K562 (cell line): Measurements from ENCODE around the gene CSAD.

Experiments
- ARHGAP35 ChIP-seq: fragments of 450-650 bp; IDR thresholded peaks from 2 replicates; pipeline ENCODE4 v1.6.1; 2018; ENCODE audit not compliant: partially characterized antibody
- BHLHE40 ChIP-seq: IDR thresholded peaks from 2 replicates; pipeline ENCODE4 v1.6.1; 2011; ENCODE audit warnings: low read length, improper control_type of control experiment
- EZH2 ChIP-seq: IDR thresholded peaks from 2 replicates; pipeline ENCODE4 v1.6.1; 2012; ENCODE audit warnings: low read depth, mild to moderate bottlenecking, inconsistent platforms, low read length, borderline replicate concordance
- SRSF7 ChIP-seq: fragments of 200-400 bp; formaldehyde crosslinking; optimal IDR thresholded peaks from 2 replicates; pipeline ENCODE3; 2017; ENCODE audit warnings: mild to moderate bottlenecking, low read depth, low read length
- TF ChIP-seq, protein P1 (sequence below), 3 experiments: IDR thresholded peaks in 2 of 3; conservative IDR thresholded peaks in 1 of 3; 2 replicates each; pipeline ENCODE4 v1.5.1; 2011 to 2012; ENCODE audit warnings: low read length in 3 of 3, mild to moderate bottlenecking in 3 of 3, control low read depth in 2 of 3, improper control_type of control experiment in 1 of 3, inconsistent platforms in 1 of 3, low read depth in 1 of 3, mixed read lengths in 1 of 3, moderate library complexity in 1 of 3; ENCODE audit not compliant: insufficient read depth in 2 of 3

DNA sequence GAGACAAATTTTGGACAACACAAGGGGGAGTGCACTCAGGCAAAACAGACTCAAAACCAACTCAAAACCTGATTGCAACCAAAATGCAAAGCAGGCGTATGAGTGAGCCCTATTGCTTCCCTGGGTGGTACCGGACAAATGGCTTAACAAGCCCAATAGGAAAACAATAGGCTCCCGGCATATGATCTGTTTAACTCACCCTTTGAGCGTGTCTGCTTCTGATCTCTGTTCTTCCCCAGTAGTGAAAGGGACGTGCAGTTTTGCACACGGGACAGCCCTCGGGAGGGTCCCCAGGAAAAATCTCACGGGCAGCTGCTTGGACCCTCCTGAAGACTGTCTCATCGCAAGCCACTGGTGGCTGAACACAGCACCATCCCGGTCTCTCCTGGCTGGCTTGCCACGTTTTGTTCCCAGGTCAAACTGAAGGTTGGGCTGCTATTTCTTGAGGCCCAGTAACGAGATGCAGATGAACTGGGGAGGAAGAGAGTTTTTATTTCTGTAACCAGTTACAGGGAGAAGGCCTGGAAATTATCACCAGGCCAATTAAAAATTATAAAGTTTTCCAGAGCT, 67.5 kb downstream of the CSAD start:
- TF ChIP-seq, protein P1, sequence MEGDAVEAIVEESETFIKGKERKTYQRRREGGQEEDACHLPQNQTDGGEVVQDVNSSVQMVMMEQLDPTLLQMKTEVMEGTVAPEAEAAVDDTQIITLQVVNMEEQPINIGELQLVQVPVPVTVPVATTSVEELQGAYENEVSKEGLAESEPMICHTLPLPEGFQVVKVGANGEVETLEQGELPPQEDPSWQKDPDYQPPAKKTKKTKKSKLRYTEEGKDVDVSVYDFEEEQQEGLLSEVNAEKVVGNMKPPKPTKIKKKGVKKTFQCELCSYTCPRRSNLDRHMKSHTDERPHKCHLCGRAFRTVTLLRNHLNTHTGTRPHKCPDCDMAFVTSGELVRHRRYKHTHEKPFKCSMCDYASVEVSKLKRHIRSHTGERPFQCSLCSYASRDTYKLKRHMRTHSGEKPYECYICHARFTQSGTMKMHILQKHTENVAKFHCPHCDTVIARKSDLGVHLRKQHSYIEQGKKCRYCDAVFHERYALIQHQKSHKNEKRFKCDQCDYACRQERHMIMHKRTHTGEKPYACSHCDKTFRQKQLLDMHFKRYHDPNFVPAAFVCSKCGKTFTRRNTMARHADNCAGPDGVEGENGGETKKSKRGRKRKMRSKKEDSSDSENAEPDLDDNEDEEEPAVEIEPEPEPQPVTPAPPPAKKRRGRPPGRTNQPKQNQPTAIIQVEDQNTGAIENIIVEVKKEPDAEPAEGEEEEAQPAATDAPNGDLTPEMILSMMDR (IDR thresholded peaks at IDR 0.05 in 2 of 3, conservative IDR thresholded peaks at IDR 0.05 in 1 of 3; ENCODE audit: insufficient read depth in 2 of 3, low read depth in 1 of 3, low read length in 3 of 3) = no peak
- no peak for TF ChIP-seq EZH2
- TF ChIP-seq ARHGAP35 = no peak
- TF ChIP-seq BHLHE40 = no peak
- no peak for TF ChIP-seq SRSF7
